Activated CD4-positive, alpha-beta T cell treated with anti-CD3 and anti-CD28 coated beads, Interleukin-2, amount 50 U/mL, for 48 hours (primary cell): ENCODE measurements around the gene PATJ.

Source experiments
- DNase-seq, 2 experiments: peaks; one replicate each; pipeline ENCODE4 v3.0.0-alpha.2; 2020

The PATJ gene

DNA sequence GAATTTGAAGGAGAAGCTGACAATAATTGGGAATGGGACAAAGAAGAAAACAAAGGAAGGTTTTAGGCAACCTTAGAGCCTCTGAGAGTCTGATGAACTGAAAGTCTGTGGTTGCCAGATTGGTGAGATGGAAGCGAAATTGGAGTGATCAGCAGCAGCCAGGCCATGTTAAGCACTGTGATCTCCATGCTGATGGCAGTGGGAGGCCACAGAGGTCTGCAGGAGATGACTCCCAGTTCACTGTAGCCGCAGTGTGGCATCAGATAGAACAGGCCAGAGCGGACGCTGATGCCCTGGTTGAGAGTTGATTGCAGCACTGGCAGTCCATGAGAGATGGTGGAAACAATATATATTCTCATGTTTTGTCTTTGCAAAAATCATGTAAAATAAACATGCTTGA lies 314.9 kb downstream of the PATJ start:
- no peak for DNase-seq

DNA sequence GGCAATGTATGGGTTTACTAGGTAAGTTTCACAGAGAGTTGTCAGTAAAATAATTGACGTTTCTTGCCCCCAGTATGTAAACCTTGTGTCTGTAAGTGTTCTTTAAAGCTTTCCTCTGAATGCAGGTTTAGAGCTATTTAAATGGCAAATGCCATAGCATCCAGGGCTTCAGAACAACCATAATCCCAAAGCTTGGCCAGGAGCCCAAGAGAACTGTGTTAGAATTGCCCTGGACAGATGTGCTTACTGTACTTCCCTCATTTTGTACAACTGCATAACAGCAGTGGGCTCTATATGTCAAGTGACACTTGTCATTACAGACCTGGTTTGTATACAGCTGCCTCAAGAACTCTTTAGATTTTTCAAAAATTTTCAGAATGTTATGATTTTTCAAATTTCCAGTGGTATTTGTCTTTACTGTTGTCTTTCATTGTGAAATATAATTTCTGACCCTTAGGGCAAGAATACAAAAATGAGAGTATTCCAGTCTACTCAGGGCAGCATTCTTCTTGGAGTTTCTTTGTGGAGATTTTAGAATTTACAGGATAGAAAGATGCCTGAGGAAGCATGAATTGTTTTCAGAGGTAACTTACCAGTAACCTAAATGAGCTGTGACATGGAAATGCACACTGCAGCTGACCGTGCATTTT lies 315.5 kb downstream of the PATJ start:
- DNase-seq: no peak

DNA sequence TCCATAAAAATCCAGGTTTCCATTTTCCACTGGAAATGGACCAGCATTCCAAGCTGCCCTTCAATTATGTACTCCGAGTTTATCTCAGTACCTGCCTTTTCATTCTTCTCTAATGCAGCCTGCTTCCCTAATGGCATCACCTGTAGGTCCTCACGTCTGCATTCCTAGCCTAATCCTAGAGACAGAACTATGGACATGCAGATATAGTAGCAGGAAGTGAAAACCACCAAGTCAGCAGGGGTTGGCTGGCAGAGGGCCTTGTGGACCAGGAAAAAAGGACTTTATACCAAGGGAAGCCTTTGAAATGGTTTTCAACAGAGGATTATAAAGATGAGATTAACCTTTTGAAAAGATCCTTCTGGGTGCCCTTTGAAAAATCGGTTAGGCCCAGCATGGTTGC lies 316.7 kb downstream of the PATJ start:
- no peak for DNase-seq

DNA sequence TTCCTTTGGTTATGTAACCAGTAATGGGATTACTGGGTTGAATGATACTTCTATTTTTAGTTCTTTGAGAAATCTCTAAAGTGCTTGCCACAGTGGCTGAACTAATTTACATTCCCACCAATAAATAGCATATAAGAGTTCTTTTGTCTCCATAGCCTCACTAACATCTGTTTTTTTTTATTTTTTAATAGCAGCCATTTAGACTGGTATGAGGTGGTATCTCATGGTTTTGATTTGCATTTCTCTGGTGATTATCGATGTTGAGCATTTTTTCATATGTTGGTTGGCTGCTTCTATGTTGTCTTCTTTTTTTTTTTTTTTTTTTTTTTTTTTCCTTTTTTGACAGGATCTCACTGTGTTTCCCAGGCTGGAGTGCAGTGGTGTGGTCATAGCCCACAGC lies 319.8 kb downstream of the PATJ start:
- DNase-seq: no peak

DNA sequence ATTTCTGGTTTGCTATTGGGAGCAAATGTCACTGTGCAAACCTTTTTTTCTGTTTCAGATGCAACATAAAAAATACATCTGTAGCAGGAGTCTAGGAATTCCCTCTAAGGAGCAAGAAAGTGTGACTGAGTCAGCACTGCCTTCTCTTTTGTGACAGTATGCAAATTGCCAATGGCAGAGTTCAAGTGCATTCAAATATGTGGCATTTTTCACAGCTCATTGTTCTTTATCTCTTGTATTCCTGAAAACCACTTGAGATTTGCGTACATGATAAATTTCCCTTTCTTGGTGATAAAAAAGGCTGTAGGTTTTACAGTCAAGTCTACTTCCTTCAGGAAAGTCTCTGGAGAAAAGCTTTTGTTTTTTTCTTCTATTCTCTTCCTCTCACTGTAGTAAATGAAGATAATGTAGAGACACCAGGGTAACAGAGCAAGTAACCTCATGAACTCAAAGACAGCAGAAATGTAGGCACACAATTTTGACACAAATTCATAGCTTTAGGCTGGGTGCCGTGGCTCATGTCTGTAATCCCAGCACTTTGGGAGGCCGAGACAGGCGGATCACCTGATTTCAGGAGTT lies 322.6 kb downstream of the PATJ start:
- DNase-seq: no peak

DNA sequence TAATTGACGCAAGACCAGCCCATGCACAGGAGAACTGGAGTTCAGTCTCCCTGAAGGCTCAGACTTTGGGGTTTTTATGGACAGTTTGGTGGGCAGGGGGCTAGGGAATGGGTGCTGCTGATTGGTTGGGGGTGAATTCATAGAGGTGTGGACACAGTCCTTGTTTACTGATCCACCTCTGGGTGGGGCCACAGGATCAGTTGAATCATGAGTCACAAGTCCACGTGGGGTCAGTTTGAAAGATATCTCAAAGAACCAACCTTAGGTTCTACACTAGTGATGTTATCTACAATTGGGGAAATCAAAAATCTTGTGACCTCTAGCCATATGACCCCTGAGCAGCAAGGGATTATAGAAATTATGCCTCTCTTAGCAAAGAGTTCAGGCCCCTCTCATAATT lies 324.4 kb downstream of the PATJ start:
- DNase-seq: no peak

DNA sequence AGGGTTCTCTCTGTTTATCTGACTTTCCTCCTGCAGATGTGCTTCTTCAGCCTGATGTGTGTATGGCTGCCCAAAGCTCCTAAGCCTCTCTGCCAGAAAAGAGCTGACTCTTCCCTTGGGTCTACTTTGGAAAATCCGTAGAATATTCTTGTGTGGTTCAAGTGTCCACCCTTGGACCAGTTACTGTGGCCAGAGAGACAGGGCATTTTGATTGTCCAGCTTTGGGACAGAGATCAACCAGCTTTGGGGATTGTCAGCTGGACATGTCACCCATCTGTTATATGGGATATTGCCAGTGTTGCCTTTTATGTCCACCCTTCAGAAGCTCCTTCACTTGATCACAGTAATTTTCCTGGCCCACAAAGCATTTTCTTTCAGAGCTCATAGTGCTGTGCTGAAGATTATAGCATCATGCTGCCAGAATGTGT lies 326.1 kb downstream of the PATJ start:
- no peak for DNase-seq

DNA sequence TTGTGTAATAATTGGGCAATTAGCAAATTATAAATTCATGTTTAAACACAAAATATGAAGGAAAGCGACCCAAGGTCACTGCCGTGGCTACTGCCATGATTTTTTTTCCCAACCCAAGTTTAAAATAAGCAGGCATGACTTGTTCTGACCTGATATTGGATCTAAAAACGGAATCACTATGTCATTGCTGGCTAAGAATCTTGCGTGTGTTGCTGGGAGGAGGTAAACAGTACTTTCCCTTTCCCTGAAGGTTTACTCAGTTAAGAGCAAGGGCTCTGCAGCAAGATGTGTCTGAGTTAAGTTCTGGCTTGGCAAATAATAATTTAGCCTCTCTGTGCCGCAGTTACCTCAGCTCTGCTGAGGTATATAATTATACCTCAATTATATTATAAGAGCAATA lies 326.7 kb downstream of the PATJ start:
- no peak for DNase-seq

DNA sequence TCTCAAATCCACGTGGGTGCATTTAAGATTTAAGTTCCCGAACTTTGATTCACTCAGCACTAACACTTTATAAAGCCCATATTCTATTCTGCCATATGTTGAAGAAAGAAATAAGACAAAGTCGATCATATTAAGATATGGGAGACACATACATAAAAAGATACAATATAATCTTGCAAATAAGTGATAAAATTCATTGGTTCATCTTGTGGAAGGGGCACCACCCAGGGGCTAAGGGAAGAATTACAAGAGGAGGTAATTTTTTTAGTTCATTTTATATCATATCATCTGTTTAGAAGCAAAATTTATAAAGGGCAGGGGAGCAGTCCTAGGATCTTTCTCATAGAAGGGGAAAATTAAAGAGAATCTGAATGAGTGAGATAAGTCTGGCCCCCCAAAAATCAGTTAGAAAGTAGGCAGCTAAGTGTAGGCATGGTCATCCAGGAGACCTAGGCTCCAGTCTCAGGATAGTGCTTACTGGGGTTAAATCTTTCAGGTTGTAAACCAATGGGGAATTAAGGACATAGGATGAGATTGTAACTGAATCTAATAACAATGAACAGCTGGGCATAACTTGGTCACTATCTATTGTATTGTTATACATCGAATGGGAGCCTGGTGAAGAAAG lies 328.2 kb downstream of the PATJ start:
- DNase-seq: peak in 1 of 2 experiments; percentile 6

DNA sequence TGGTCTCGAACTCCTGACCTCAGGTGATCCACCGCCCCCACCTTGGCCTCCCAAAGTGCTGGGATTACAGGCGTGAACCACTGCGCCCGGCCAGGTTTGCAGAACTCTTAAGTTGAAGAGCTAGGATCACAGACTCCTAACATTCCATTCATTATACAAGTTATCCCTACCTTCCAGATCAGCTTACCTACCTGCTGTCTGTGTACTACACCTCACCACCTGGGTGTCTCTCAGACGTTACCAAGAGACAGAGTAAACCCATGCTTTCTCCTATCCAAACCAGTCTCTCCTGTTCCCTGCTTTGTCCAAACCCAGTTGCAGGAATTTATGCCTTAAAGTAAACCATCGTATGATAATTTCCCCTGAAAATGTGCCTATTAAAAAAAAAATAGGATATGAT lies 329.4 kb downstream of the PATJ start:
- no peak for DNase-seq

DNA sequence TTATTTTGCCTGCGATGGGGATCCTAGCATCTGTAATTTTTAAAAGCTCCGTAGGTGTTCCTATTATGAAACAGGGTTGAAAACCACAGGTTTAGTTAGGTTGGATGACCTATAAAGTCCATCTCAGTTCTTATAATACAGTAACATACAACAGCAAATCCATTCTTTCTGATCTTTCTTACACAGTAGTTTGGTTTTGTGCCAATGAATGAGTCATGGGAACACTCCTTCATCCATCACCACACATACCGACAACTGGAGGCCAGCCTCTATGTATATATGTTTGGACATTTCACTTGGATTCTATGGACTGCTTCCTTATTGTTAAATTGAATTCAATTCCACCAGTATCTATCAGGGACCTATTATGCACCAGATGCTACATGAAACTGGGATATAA lies 334.0 kb downstream of the PATJ start:
- no peak for DNase-seq

DNA sequence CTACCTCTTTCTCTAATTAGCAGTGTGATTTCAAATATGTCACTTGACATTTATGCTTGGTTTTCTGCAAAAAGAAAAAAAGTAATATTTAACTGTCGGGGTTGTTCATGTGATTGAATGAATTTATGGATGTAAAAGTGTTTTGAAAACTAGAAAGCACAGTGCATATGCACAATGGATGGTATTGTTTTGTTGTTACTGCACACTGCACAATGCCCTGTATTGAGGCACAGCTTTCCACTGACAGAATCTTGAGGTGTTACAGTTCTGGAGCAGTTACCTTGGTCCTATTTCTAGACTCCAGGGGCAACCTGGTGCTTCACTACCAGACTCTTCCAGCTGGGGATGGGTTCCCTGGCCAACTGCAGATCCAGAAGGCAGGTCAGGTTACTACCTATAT lies 335.5 kb downstream of the PATJ start:
- DNase-seq: no peak

DNA sequence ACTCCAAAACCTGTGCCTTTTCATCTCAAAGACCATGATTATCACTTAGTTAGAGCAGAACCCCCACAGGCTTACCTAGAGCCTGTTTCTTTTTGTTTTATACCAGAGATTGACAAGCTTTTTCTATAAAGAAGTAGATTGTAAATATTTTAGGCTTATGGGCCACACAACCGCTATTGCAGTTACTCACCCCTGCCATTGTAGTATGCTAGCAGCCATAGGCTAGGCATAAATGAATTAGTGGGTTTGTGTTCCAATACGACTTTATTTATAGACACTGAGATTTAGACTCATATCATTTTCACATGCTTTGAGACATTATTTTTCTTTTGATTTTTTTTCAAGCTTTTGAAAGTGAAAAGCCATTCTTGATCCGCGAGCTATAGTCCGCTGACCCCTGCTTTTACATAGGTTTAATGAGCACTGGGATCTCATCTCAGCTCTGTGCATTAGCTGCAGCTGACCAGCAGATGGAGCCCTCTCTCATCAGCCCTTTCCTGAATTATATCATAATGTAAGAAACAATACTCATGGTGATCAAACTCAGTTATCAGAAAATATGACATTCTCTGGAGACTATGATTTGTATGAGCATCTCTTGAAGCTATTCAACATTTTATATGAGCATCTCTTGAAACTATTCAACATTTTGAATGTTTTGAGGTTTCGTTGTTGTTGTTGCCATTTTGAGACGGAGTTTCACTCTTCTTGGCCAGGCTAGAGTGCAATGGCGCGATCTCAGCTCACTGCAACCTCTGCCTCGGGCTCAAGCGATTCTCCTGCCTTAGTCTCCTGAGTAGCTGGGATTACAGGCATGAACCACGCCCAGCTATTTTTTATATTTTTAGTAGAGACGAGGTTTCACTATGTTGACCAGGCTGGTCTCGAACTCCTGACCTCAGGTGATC lies 340.4 kb downstream of the PATJ start:
- DNase-seq: peak; percentile 33 to 57

DNA sequence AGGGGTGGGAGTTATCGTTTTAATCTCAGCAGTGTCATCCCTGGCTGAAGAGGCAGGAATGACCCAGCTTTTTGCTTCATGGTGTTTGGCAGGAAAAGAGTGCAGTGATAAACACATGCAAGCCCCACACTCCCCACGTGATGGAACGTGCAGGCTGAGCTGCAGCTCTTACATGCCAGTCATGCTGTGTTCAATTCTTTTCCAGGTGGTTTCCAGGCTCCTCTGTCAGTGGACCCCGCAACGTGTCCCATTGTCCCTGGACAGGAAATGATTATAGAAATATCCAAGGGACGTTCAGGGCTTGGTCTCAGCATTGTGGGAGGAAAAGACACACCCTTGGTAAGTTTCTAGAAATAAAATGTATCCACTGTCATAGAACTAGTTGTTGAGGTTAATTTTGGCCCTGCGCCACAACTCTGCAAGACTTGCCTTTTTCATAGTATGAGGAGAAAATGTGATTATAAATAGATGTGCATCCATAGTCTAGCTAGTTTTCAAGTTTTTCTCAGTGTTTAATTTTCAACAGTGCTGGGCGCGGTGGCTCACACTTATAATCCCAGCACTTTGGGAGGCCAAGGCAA lies 342.1 kb downstream of the PATJ start:
- DNase-seq: no peak

DNA sequence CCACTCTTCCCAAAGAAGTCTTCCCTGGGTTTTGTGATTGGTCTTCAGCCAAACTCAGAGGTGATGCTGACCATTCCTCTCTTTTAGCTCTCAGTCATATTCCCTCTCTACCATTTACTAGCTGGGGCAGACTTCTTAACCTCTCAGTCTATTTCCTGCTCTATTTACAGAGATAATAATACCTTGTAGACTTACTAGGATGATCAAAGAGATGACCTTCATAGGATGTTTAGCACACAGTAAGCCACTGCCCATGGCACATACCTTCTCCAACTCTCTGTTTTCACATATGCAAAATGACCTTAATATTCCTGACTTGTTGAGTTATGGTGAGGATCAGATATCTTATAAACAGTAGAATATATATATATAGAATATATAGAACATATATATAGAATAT lies 346.2 kb downstream of the PATJ start:
- DNase-seq: no peak

DNA sequence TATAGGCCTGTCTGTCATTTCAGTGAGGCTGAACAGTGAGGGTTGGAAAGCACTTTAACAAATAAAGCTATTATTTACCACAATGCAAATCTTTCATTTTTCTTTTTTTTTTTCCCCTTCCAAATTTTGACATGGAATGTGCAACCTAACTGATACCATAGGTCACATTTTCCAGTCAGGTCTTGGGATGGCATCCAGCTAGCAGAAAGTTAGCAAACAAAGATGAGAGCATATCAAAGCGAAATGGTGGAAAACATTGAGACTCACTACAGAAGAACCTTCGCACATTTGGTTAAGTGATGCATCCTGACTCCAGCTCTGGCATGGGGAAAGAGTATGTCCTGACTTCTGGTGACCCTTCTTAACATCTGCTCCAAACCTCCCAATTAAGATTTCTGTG lies 347.3 kb downstream of the PATJ start:
- DNase-seq: no peak

DNA sequence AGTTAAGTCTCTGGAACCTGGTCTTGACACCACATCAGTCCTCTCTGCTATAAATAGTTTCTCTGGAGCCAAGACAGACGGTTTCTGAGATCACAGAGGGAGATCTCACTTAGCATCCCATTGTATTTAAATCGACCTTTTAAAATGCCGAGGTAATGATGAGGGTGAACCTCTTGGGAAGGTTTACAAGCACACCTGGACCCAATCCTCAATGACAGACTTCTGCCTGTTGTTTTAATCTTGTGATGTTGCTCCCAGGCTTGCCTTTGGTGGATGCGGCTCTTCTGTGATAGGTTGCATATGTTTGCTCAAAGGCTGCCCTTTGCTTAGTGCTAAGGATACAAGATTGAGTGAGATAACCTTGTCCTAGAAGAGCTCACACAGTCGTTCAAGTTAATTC lies 347.7 kb downstream of the PATJ start:
- no peak for DNase-seq

DNA sequence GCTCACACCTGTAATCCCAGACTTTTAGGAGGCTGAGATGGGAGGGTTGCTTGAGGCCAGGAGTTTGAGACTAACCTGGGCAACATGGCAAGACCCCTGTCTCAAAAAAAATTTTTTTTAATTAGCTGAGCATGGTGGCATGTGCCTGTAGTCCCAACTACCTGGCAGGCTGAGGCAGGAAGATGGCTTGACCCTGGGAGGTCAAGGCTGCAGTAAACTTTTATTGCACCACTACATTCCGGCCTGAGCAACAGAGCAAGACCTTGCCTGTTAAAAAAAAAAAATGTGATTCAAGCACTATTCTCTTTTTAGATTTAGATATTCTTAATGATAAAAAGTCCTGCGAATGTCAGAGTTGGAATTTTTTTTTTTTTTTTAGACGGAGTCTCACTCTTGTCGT lies 349.8 kb downstream of the PATJ start:
- DNase-seq: no peak

DNA sequence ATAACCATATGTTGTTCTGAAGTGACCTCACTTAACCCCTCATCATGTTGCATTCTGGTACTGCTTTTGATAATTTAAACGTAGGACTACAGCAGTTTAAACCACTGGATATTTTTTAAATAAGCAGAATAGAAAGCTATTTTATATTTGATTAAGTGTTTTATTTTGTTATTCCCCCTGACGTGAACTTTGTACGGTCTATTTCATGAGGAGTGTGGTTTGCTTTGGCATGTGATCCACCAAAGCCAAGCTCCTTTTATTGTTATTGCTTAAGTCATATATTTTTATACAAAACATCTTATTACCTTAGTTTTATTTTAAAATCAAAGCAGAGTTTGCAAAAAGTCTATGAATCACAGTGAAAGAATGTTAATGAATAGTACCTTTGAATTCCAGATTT lies 351.0 kb downstream of the PATJ start:
- no peak for DNase-seq

DNA sequence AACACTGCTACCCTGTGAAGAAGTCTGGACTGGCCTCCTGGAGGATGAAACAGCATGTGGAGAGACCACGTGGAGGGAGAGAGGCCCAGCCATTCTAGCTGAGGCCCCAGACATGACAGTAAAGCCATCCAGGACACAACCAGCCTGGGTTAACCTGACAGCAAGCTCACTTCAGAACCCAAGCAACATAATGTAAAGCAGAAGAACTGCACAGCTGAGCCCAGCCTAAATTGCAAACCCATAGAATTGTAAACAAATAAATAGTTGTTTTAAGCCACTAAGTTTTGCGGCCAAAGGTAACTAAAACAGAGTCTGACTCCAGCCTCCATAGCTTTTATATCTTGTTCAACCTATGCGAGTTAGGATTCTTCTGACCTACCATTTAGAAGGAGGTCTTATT lies 355.2 kb downstream of the PATJ start:
- no peak for DNase-seq

DNA sequence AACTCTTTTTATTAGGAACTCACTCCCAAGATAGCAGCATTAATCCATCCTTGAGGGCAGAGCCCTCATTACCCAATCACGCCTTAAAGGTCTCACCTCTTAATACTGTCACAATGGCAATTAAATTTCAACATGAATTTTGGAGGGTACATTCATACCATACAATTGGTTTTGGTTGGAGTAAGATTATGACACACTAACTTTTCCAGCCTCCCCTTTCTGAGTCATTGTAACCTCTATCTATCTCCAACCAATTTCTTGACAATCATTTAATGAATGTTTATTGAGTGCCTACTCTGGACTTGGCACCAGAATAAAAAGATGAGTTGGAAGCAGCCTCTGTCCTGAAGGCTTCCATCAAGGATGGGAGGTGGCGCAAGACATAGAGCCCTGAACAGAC lies 358.2 kb downstream of the PATJ start:
- DNase-seq: no peak

DNA sequence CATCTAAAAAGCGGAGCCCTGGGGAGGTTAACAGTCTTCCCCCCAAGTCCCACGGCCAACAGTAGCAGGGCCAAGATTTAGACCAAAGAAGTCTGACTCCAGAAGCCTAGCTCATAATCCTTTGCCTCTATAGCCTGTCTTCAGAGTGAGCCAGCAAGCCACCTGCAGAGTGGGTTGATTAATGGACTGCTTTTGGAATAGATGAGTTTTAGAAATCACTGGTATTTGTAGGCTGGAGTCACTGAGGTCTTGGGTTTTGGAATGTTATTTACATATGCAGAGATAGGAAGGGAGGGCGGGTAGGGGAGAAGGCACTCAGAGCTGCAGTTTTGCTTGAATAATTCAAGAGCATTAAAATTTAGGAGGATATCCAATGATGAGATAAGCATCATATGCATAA lies 361.6 kb downstream of the PATJ start:
- DNase-seq: no peak

DNA sequence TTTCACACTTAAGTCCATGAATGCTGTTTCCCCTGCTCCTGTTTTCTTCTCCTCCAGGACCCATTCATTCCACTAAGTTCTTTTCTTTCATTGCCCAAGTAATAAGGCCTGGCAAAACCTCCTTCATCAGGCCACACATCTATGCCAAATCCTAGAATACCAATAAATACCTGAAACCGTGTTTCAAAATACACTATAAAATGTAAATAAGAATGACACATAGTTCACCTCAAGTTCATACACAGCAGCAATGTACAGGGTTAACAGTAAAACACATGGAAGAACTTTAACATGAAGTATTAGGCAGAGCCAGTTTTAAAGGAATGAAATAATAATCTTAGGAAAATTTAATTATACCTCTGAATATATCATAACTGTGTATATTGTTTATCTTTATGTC lies 365.6 kb downstream of the PATJ start:
- DNase-seq: no peak
